ENCODE results near the gene DUSP1. TPM values are rescaled to one million over a fixed set of nuclear protein-coding genes. Genes with fewer than 3 reads are reported as not detected.

DUSP1 gene
- total and polyA plus RNA-seq, 2 experiments from 2014 or later: 32.2 to 49.4 TPM

DNA sequence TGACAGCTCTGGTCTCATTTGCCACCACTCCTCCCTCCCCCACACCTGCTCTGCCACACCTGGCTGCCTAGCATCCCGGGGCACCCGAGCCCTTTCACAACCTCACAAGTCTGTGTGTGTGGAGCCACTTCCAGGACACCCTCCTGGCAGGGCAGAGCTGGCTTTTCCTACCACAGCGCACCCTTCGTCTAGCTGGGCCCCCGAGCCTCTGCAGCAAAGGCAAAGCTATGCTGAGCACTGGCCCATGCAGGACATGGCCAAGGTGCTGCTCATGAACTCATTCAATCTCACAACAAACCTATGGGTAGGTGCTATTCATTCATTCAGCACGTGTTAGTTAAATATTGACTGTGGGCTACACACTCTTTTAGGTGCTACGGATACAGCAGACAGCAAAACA, 43.4 kb downstream of the DUSP1 start:
- Histone ChIP-seq H3K36me3 (no peaks in the 10 kb centered on the region), H3K27ac (no peak overlapping the region), H3K4me1 (ENCODE audit: low read depth) (no peaks in the 10 kb centered on the region), H3K9me3 (ENCODE audit: low read depth) (no peaks in the 10 kb centered on the region), H3K4me3 (no peak overlapping the region), H3K27me3 (peaks cover 4% of the 10 kb centered on the region)
- no peak for DNase-seq (ENCODE audit: low read depth in 1 of 2, low spot score in 1 of 2)
- TF ChIP-seq, protein P1, sequence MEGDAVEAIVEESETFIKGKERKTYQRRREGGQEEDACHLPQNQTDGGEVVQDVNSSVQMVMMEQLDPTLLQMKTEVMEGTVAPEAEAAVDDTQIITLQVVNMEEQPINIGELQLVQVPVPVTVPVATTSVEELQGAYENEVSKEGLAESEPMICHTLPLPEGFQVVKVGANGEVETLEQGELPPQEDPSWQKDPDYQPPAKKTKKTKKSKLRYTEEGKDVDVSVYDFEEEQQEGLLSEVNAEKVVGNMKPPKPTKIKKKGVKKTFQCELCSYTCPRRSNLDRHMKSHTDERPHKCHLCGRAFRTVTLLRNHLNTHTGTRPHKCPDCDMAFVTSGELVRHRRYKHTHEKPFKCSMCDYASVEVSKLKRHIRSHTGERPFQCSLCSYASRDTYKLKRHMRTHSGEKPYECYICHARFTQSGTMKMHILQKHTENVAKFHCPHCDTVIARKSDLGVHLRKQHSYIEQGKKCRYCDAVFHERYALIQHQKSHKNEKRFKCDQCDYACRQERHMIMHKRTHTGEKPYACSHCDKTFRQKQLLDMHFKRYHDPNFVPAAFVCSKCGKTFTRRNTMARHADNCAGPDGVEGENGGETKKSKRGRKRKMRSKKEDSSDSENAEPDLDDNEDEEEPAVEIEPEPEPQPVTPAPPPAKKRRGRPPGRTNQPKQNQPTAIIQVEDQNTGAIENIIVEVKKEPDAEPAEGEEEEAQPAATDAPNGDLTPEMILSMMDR (IDR thresholded peaks at IDR 0.05; ENCODE audit: low read depth, low read length): no peak

DNA sequence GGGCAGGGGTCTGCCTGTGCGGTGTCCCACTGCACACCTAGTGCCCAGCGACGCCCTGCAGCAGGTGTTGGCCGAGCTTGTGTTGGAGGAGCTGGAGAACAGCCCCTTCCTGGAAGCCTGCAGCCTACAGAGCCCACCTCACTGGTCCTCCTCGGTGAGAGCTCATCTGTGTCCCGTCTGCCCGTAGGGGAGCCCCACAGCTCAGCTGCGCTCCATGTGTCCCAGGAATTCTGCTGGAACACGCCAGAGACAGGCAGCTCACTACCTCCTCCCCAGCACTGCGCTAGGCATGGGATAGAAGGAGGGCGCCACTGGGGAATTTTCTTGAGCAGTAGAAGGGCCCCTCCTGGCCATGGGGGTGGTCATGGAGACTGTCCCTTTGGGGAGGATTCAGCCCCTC, 44.0 kb downstream of the DUSP1 start:
- Histone ChIP-seq H3K9me3 (ENCODE audit: low read depth) (no peaks in the 10 kb centered on the region), H3K4me1 (ENCODE audit: low read depth) (peaks cover 2% of the 10 kb centered on the region), H3K4me3 (no peak overlapping the region), H3K27me3 (peaks cover 4% of the 10 kb centered on the region), H3K27ac (no peak overlapping the region), H3K36me3 (no peaks in the 10 kb centered on the region)
- TF ChIP-seq, protein P1 (IDR thresholded peaks at IDR 0.05; ENCODE audit: low read depth, low read length): no peak
- DNase-seq (ENCODE audit: low read depth in 1 of 2, low spot score in 1 of 2): no peak

DNA sequence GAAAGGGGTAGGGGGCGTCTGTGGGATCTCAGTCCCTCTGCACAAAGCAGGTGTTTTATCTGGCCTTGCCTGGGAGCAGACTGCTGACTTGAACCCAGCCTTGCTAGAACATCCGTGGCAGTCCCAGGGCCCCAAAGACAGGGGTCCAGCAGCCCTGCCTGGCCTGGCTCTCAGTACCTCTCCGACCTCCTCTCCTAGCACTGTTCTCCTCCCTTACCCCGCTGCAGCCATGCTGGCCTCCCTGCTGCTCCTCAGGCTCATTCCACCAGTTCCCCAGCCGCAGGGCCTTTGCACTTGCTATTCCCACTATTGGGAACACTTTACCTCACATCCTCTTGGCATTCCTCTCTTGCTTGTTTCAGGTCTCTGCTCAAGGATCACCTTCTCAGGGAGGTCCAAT, 45.2 kb downstream of the DUSP1 start:
- no peak for DNase-seq (ENCODE audit: low read depth in 1 of 2, low spot score in 1 of 2)
- Histone ChIP-seq H3K27me3 (peaks cover 4% of the 10 kb centered on the region), H3K36me3 (no peaks in the 10 kb centered on the region), H3K4me3 (no peak overlapping the region), H3K9me3 (ENCODE audit: low read depth) (no peaks in the 10 kb centered on the region), H3K27ac (no peak overlapping the region), H3K4me1 (ENCODE audit: low read depth) (peaks cover 5% of the 10 kb centered on the region)
- TF ChIP-seq, protein P1 (IDR thresholded peaks at IDR 0.05; ENCODE audit: low read depth, low read length): no peak

DNA sequence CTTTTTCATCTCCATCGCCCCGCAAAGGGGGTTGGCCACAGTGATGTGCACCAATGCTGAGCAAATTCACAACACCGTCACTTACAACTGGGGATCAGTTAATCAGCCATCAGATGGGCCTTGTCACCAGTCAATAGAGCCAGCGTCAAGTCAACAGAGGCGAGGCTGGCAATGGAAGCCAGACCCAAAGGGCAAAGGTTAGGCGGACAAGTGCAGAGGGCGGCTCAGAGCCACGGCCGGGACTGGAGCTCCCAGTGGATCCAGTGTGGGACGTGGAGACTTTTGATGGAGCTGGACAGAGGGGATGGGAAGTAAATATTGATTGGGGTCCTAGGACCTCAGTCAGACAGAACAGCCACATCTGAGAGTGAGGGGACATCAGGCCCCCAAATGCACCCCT, 45.7 kb downstream of the DUSP1 start:
- no peak for DNase-seq (ENCODE audit: low read depth in 1 of 2, low spot score in 1 of 2)
- H3K4me3 ChIP-seq: no peak overlapping the region
- no peak overlapping the region for H3K27ac ChIP-seq
- peaks cover 5% of the 10 kb centered on the region for H3K4me1 ChIP-seq (ENCODE audit: low read depth)
- no peaks in the 10 kb centered on the region for H3K9me3 ChIP-seq (ENCODE audit: low read depth)
- TF ChIP-seq, protein P1 (IDR thresholded peaks at IDR 0.05; ENCODE audit: low read depth, low read length): no peak
- H3K27me3 ChIP-seq: peaks cover 5% of the 10 kb centered on the region
- no peaks in the 10 kb centered on the region for H3K36me3 ChIP-seq

DNA sequence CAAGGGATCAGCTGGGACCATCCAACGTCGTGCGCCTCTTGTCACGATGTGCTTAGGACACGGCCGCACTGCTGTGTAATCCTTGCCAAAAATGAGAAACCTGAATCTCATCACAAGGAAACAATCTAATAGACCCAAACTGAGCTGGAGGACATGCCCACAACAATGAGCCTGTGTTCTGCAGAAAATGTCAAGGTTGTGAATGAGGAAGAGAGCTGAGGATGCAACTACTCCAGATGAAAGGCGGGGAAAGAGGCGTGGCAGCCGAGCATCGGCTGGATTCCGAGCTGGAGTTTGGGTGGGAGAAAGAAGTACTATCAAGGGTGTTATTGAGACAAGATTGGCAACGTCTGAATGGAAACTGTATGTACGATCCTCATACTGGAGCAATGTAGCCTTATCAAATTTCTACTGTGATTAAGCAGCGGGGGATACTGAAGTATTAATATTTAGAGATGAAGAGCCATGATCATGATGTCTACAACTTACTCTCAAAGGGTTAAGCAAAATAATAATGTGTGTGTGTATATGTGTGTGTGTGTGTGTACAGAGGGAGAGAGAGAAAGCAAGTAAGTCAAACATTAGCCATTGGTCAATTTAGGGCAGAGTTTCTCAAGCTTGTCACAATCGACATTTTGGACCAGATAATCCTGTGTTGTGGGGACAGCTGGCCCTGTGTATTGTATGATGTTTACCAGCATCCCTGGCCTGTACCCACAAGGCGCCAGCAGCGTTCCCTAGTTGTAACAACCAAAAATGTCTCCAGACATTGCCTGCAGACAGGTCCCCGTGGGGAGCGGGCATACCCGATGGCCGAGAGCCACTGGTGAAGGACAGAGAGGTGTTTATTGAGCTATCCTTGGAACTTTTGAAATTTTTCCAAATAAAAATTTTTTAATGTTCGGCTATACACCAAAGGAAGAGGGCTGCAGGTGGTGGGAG, 46.5 kb downstream of the DUSP1 start:
- H3K4me1 ChIP-seq (ENCODE audit: low read depth): peaks cover 5% of the 10 kb centered on the region
- no peak overlapping the region for H3K4me3 ChIP-seq
- no peaks in the 10 kb centered on the region for H3K36me3 ChIP-seq
- TF ChIP-seq, protein P1 (IDR thresholded peaks at IDR 0.05; ENCODE audit: low read depth, low read length): no peak
- no peaks in the 10 kb centered on the region for H3K9me3 ChIP-seq (ENCODE audit: low read depth)
- no peak overlapping the region for H3K27ac ChIP-seq
- H3K27me3 ChIP-seq: peaks cover 11% of the 10 kb centered on the region
- DNase-seq (ENCODE audit: low read depth in 1 of 2, low spot score in 1 of 2): no peak

Data from cardiac muscle cell (in vitro differentiated cells and primary cell).